Vagina (tissue), 2 donors: Measurements from ENCODE around the gene RAD51D. TPM values are rescaled to one million over a fixed set of nuclear protein-coding genes. Genes with fewer than 3 reads are reported as not detected.

Experiments
- DNase-seq, 2 donors: peaks; one replicate each; pipeline ENCODE4 v3.0.0-alpha.2; 2017; ENCODE audit errors: extremely low spot score in 2 of 2
- H3K27ac ChIP-seq: fragments of 200-600 bp; sonication (generic); one replicate; pipeline ENCODE4 v1.5.1; 2019
- H3K27me3 ChIP-seq: fragments of 200-600 bp; sonication (generic); one replicate; pipeline ENCODE4 v1.5.1; 2019
- H3K36me3 ChIP-seq, 2 donors: fragments of 200-600 bp; sonication (generic); one replicate each; pipeline ENCODE4 v1.5.1; 2017 to 2019
- H3K4me1 ChIP-seq: fragments of 200-600 bp; sonication (generic); one replicate; pipeline ENCODE4 v1.5.1; 2019
- H3K4me3 ChIP-seq, 2 donors: fragments of 200-600 bp; sonication (generic); 1 replicate in 1 of 2; 2 replicates in 1 of 2; pipeline ENCODE4 v1.5.1; 2016 to 2019
- H3K9me3 ChIP-seq: fragments of 200-600 bp; sonication (generic); one replicate; pipeline ENCODE4 v1.5.1; 2019
- POLR2A ChIP-seq, 2 donors: fragments of 450-650 bp; IDR thresholded peaks; one replicate each; pipeline ENCODE4 v1.6.1; 2017; ENCODE audit warnings: antibody characterized with exemption in 2 of 2, mild to moderate bottlenecking in 2 of 2, moderate library complexity in 2 of 2
- POLR2AphosphoS5 ChIP-seq, 2 donors: sonication (generic); formaldehyde crosslinking; IDR thresholded peaks; one replicate each; pipeline ENCODE4 v1.9.0; 2017; ENCODE audit warnings: antibody characterized with exemption in 2 of 2, mild to moderate bottlenecking in 2 of 2, low read depth in 1 of 2; ENCODE audit not compliant: insufficient read depth in 1 of 2
- intact Hi-C: fragments of 100-400 bp; cut with DNase I; formaldehyde crosslinking; loops from one replicate; pipeline ENCODE4 v1.15.1; 2023
- total RNA-seq: library from RNA; depleted of rRNA; stranded (reverse); fragments of >200 nt; gene quantifications from one replicate; pipeline ENCODE4 v1.2.3, GENCODE V29; 2016
- TF ChIP-seq, protein P1 (sequence below), 3 experiments: fragments of 450-650 bp in 2 of 3; fragments of 200-600 bp in 1 of 3; sonication (generic) in 1 of 3; IDR thresholded peaks; one replicate each; pipeline ENCODE4 v1.5.1; 2017 to 2019; ENCODE audit warnings: antibody characterized with exemption in 3 of 3, mild to moderate bottlenecking in 2 of 3, moderate library complexity in 2 of 3

RAD51D gene
- total RNA-seq, 1 donor from 2014 or later, result 5.2 TPM

DNA sequence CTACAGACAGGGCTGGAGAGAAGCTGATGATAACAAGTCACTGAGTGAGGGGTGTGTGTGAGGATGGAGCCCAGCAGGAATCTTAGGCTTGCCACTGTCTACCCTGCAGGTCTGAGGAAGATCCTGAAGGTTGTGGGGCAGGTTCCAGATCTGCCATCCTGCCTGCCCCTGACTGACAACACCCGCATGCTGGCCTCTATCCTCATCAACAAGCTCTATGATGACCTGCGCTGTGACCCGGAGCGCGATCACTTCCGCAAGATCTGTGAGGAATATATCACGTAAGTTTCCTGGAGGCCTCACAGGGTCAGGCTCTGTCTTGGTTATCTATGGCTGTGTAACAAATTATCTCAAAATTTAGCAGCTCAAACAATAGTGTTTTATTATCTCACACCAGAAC is 44.2 kb upstream of the RAD51D start:
- no peak for DNase-seq
- no peaks in the 10 kb centered on the region for H3K27me3 ChIP-seq
- intact Hi-C loops, result no loop called here
- no peaks in the 10 kb centered on the region for H3K4me1 ChIP-seq
- no peak overlapping the region for H3K4me3 ChIP-seq
- H3K9me3 ChIP-seq, result no peaks in the 10 kb centered on the region
- no peaks in the 10 kb centered on the region for H3K36me3 ChIP-seq
- H3K27ac ChIP-seq, result no peak overlapping the region
- TF ChIP-seq, protein P1, sequence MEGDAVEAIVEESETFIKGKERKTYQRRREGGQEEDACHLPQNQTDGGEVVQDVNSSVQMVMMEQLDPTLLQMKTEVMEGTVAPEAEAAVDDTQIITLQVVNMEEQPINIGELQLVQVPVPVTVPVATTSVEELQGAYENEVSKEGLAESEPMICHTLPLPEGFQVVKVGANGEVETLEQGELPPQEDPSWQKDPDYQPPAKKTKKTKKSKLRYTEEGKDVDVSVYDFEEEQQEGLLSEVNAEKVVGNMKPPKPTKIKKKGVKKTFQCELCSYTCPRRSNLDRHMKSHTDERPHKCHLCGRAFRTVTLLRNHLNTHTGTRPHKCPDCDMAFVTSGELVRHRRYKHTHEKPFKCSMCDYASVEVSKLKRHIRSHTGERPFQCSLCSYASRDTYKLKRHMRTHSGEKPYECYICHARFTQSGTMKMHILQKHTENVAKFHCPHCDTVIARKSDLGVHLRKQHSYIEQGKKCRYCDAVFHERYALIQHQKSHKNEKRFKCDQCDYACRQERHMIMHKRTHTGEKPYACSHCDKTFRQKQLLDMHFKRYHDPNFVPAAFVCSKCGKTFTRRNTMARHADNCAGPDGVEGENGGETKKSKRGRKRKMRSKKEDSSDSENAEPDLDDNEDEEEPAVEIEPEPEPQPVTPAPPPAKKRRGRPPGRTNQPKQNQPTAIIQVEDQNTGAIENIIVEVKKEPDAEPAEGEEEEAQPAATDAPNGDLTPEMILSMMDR (IDR thresholded peaks at IDR 0.05), result no peak
- no peak for TF ChIP-seq POLR2A (IDR thresholded peaks at IDR 0.05)
- TF ChIP-seq POLR2AphosphoS5 (IDR thresholded peaks at IDR 0.05; ENCODE audit: insufficient read depth in 1 of 2, low read depth in 1 of 2), result no peak

DNA sequence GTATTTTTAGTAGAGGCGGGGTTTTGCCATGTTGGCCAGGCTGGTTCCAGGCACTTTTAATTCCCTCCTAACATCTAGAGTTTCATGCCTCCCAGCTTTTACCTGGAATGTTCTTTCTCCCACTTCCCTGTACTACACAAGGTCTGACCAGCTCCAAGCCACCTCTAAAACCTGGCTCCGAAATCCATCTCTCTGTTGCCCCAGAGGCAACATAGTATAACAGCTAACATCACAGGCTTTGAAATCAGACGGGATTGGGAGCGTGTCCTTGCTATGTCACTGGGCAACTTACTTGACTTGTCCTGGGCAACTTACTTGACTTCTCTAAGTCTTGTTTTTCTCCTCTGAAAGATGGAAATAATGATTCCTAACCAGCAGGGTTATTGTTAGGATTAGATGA is 43.1 kb upstream of the RAD51D start:
- Histone ChIP-seq H3K36me3 (no peaks in the 10 kb centered on the region), H3K27me3 (no peaks in the 10 kb centered on the region), H3K9me3 (no peaks in the 10 kb centered on the region), H3K27ac (no peak overlapping the region), H3K4me3 (no peak overlapping the region), H3K4me1 (no peaks in the 10 kb centered on the region)
- intact Hi-C loops, result no loop called here
- TF ChIP-seq POLR2A (IDR thresholded peaks at IDR 0.05) (no peak), POLR2AphosphoS5 (IDR thresholded peaks at IDR 0.05; ENCODE audit: insufficient read depth in 1 of 2, low read depth in 1 of 2) (no peak)
- TF ChIP-seq, protein P1 (IDR thresholded peaks at IDR 0.05), result no peak
- no peak for DNase-seq

DNA sequence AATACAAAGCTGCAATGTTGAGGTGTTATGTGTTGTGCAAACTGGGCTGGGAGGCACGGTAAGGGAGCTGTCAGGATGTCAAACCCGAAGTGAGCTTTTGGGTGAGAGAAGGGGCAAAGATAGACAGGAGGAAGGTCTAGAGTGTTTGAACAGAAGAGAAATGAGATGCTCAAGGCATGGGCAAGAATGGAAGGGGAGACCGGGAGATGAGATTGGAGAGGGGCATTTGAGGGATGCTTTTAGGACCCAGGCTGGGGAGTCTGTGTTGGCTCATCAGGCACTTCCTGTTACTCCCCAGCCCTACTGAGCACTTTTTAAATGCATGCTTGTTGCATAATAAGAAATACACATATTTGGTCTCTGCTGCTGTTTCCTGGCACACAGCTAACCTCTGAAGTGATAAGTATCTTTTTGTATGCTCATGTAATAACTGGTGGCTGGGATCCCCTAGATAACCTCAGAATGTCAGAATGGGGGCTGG is 41.7 kb upstream of the RAD51D start:
- TF ChIP-seq POLR2AphosphoS5 (IDR thresholded peaks at IDR 0.05; ENCODE audit: insufficient read depth in 1 of 2, low read depth in 1 of 2) (no peak), POLR2A (IDR thresholded peaks at IDR 0.05) (no peak)
- TF ChIP-seq, protein P1 (IDR thresholded peaks at IDR 0.05), result no peak
- Histone ChIP-seq H3K4me1 (no peaks in the 10 kb centered on the region), H3K4me3 (no peak overlapping the region), H3K9me3 (no peaks in the 10 kb centered on the region), H3K36me3 (no peaks in the 10 kb centered on the region), H3K27me3 (no peaks in the 10 kb centered on the region), H3K27ac (no peak overlapping the region)
- intact Hi-C loops, result no loop called here
- no peak for DNase-seq

DNA sequence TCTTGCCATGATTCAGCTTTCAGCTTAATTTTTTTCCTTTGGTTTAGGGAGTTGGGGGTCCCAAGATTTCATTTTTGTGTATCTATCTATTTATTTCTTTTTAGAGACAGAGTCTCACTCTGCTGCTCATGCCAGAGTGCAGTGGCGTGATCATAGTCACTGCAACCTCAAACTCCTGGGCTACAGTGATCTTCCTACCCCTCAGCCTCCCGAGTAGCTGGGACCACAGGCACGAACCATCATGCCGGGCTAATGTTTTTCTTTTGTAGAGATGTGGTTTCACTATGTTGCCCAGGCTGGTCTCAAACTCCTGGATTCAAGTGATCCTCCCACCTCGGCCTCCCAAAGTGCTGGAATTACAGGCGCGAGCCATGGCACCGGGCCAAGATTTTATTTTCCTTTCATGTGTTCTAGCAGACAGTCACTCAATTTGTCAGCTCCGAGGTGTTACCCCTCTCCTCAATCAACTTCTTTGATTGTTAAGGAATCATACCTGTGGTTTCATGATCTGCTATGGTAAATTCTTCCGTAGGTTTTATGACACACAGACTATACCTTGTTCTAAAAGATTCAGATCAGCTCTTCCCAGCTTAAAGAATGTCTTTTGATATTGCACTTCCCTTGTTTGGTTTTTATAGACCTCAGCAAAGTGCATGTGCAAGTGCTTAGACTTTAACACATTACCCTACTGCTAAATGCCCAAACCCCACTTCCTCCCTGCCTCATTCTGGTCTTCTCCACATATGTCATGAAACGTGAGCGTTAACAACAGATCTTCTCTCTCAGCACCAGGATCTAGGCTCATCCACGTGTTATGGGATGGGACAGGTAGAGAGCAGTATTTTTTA is 40.9 kb upstream of the RAD51D start:
- intact Hi-C loops, result no loop called here
- no peaks in the 10 kb centered on the region for H3K9me3 ChIP-seq
- H3K36me3 ChIP-seq, result no peaks in the 10 kb centered on the region
- no peaks in the 10 kb centered on the region for H3K4me1 ChIP-seq
- no peak overlapping the region for H3K27ac ChIP-seq
- no peak for TF ChIP-seq POLR2A (IDR thresholded peaks at IDR 0.05)
- TF ChIP-seq POLR2AphosphoS5 (IDR thresholded peaks at IDR 0.05; ENCODE audit: insufficient read depth in 1 of 2, low read depth in 1 of 2), result no peak
- TF ChIP-seq, protein P1 (IDR thresholded peaks at IDR 0.05), result no peak
- no peak for DNase-seq
- H3K4me3 ChIP-seq, result no peak overlapping the region
- H3K27me3 ChIP-seq, result no peaks in the 10 kb centered on the region

DNA sequence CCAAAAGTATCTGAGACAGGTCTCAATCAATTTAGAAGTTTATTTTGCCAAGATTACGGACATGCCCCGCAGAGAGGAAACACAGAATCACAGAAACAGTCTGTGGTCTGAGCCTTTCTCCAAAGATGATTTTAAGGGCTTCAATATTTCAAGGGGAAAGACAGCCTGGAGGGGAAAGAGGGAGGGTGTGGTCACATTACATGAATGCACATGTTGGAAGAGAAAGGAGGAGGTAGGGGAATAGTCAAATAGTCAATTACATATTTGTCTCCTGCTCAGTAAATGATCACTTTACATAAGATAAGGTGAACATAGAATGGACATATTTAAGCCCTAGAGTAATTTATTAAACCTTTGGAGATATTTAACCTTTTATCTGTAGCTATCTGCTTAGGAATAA is 40.3 kb upstream of the RAD51D start:
- Histone ChIP-seq H3K27ac (no peak overlapping the region), H3K27me3 (no peaks in the 10 kb centered on the region), H3K36me3 (no peaks in the 10 kb centered on the region), H3K4me1 (no peaks in the 10 kb centered on the region), H3K9me3 (no peaks in the 10 kb centered on the region), H3K4me3 (no peak overlapping the region)
- TF ChIP-seq POLR2AphosphoS5 (IDR thresholded peaks at IDR 0.05; ENCODE audit: insufficient read depth in 1 of 2, low read depth in 1 of 2), result no peak
- TF ChIP-seq, protein P1 (IDR thresholded peaks at IDR 0.05), result no peak
- TF ChIP-seq POLR2A (IDR thresholded peaks at IDR 0.05), result no peak
- intact Hi-C loops, result no loop called here
- DNase-seq, result no peak
